Stomach (tissue), 9 donors: ENCODE measurements around the gene TMEM176A. TPM values are rescaled to one million over a fixed set of nuclear protein-coding genes. Genes with fewer than 3 reads are reported as not detected.

ENCODE experiments used
- DNase-seq, 2 donors: peaks; one replicate each; pipeline versions ENCODE4 v3.0.0 to v3.0.0-alpha.2; 2013 to 2019
- H3K27ac ChIP-seq, 5 donors: fragments of 200-600 bp in 4 of 5; sonication (generic) in 4 of 5; one replicate each; pipeline ENCODE4 v1.5.1; 2013 to 2019; ENCODE audit warnings: mild to moderate bottlenecking in 1 of 5, moderate library complexity in 1 of 5
- H3K27me3 ChIP-seq, 3 donors: fragments of 200-600 bp; sonication (generic); one replicate each; pipeline ENCODE4 v1.5.1; 2017 to 2019; ENCODE audit warnings: mixed run types in 1 of 3
- H3K36me3 ChIP-seq, 4 donors: fragments of 200-600 bp; sonication (generic); 1 replicate in 3 of 4; 2 replicates in 1 of 4; pipeline ENCODE4 v1.5.1; 2016 to 2019
- H3K4me1 ChIP-seq, 4 donors: fragments of 200-600 bp; sonication (generic); one replicate each; pipeline ENCODE4 v1.5.1; 2016 to 2019
- H3K4me3 ChIP-seq, 4 donors: fragments of 200-600 bp; sonication (generic) in 3 of 4; one replicate each; pipeline ENCODE4 v1.5.1; 2016 to 2019; ENCODE audit warnings: mild to moderate bottlenecking in 1 of 4
- H3K9me3 ChIP-seq, 4 donors: fragments of 200-600 bp; sonication (generic); one replicate each; pipeline ENCODE4 v1.5.1; 2016 to 2019
- EP300 ChIP-seq: sonication (generic); formaldehyde crosslinking; IDR thresholded peaks from one replicate; pipeline ENCODE4 v1.6.1; 2017; ENCODE audit warnings: antibody characterized with exemption
- POLR2A ChIP-seq, 4 donors: fragments of 450-650 bp; IDR thresholded peaks; one replicate each; pipeline ENCODE4 v1.6.1; 2016; ENCODE audit warnings: antibody characterized with exemption in 4 of 4, control low read depth in 2 of 4, mild to moderate bottlenecking in 1 of 4, moderate library complexity in 1 of 4
- POLR2AphosphoS5 ChIP-seq, 3 donors: sonication (generic); formaldehyde crosslinking; IDR thresholded peaks; one replicate each; pipeline ENCODE4 v1.6.1; 2016; ENCODE audit warnings: antibody characterized with exemption in 3 of 3
- WGBS, 5 donors: extraction: QIAGEN DNeasy Blood & Tissue Kit in 3 of 5; methylation state at CpG; one replicate each; pipeline versions ENCODE4 v1.1.5 to v1.1.7; 2013 to 2018; 5-methylcytosine and 5-hydroxymethylcytosine counted together
- intact Hi-C: fragments of 100-400 bp; cut with DNase I; formaldehyde crosslinking; loops from one replicate; pipeline ENCODE4 v1.15.1; 2023; ENCODE audit warnings: low total_unique reads
- polyA plus RNA-seq, 3 donors: library from polyadenylated mRNA; stranded (reverse); fragments of 200-250 nt; gene quantifications; one replicate each; pipeline ENCODE4 v1.2.3, GENCODE V29; 2013
- total RNA-seq, 5 donors: library from RNA; depleted of rRNA; stranded (reverse); fragments of >200 nt; gene quantifications; one replicate each; pipeline versions ENCODE4 v1.1.0 to v1.2.3, GENCODE V29; 2014 to 2016
- TF ChIP-seq, protein P1 (sequence below), 7 experiments: fragments of 450-650 bp in 4 of 7; fragments of 200-600 bp in 3 of 7; sonication (generic) in 3 of 7; IDR thresholded peaks; one replicate each; pipeline ENCODE4 v1.5.1; 2016 to 2019; ENCODE audit warnings: antibody characterized with exemption in 7 of 7, control low read depth in 2 of 7, mild to moderate bottlenecking in 1 of 7
- donor health status: healthy with polysubstance abuse.
- donor health status: Bipolar disorder and iron deficiency.
- donor health status: healthy.

TMEM176A gene
- total and polyA plus RNA-seq, 8 donors: 14.7 to 116 (median 38.9) TPM

DNA sequence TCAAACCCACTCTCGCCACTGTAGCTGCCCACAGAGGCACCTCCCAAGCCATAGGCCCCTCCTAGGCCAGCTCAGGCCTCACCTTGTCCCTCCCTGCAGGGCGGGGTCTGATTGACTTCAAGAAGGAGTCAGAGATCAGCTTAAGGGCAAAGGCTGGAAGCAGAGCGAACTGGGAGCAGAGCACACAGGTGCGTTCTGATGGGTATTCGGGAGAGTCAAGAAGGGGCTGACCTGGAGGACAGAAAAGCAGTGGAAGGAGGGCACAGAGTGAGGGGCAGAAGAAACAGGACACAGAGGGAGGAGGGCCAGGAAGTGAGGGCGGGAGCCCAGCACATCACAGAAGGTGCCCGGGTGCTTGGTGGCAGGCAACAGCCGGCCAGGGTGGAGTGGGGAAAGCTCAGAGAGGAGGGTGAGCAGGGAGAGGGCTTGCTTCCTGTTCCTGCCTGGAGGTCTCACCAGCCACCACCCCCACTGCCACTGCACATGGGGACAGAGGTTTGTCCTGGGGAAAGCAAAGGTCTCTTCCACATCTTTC lies 51.9 kb downstream of the TMEM176A start, which contains the start of gene AOC1:
TSS of gene AOC1 (plus strand) at position 147 of the 535 bp plus-strand sequence. CDS start 3,954 bp downstream, outside the sequence.
- 27 to 49% (median 34%) methylated on average over 8 of the region's 8 CpGs for WGBS, 5 donors
- Histone ChIP-seq H3K9me3 (no peaks in the 10 kb centered on the region), H3K4me1 (no peaks in the 10 kb centered on the region), H3K4me3 (no peak within 1 kb of the TSS), H3K27ac (no peak within 1 kb of the TSS), H3K36me3 (no peaks in the 10 kb centered on the region), H3K27me3 (peaks cover 0 to 38% (median 0%) of the 10 kb centered on the region in 3 donors)
- TF ChIP-seq EP300 (no peak), POLR2AphosphoS5 (IDR thresholded peaks at IDR 0.05) (peak in 1 of 3 donors; percentile 7)
- TF ChIP-seq, protein P1, sequence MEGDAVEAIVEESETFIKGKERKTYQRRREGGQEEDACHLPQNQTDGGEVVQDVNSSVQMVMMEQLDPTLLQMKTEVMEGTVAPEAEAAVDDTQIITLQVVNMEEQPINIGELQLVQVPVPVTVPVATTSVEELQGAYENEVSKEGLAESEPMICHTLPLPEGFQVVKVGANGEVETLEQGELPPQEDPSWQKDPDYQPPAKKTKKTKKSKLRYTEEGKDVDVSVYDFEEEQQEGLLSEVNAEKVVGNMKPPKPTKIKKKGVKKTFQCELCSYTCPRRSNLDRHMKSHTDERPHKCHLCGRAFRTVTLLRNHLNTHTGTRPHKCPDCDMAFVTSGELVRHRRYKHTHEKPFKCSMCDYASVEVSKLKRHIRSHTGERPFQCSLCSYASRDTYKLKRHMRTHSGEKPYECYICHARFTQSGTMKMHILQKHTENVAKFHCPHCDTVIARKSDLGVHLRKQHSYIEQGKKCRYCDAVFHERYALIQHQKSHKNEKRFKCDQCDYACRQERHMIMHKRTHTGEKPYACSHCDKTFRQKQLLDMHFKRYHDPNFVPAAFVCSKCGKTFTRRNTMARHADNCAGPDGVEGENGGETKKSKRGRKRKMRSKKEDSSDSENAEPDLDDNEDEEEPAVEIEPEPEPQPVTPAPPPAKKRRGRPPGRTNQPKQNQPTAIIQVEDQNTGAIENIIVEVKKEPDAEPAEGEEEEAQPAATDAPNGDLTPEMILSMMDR (IDR thresholded peaks at IDR 0.05): no peak
- DNase-seq: peak; percentile 41 to 75
- intact Hi-C loops: no loop called here

DNA sequence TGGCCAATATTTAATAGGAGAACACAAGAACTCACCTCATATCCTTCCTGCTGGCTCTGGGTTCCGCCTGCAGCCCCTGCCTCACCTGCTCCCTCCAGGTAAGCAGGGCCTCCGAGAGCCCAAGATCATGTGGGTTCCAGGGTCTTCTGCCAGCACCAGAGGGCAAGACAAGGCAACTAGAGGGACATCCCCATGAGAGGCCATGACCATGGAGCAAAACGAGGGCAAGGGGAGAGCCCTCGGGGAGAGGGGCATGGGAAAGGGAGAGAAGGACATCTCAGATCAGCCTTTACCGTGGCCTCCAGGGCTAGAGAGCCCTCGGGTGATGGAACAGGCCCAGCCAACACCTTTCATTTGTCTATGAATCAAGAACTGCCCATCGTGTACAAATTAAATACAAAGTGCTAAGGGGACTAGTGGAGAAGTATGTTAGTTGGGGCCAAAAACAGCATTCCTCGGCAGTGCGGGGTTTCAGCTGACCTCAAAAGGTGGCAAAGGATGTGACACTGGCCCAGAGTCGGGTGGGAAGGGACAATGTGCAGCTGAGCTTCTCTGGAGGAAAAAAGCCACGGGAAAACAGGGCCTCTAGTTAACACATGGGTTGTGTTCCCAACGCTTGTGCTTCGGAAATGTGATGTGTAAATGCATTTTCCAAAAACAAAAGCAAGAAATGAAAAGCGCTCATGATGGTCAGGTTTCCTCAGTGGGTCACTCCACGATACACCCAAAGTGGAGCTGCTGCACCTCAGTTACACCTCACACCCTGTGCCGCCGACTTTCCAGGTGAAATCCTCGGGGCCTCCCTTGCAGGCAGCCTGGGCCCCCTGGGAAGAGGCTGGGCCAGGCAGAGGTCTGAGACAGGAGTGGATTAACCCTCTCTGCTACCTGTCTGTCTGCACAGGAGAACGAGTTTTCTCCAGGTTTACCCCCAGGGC lies 53.8 kb downstream of the TMEM176A start:
- Histone ChIP-seq H3K4me3 (no peak overlapping the region), H3K27me3 (peaks cover 0 to 37% (median 0%) of the 10 kb centered on the region in 3 donors), H3K9me3 (no peaks in the 10 kb centered on the region), H3K27ac (no peak overlapping the region), H3K36me3 (no peaks in the 10 kb centered on the region), H3K4me1 (no peaks in the 10 kb centered on the region)
- intact Hi-C loops: no loop called here
- no peak for TF ChIP-seq POLR2AphosphoS5 (IDR thresholded peaks at IDR 0.05)
- TF ChIP-seq, protein P1 (IDR thresholded peaks at IDR 0.05): no peak
- no peak for TF ChIP-seq EP300
- no peak for TF ChIP-seq POLR2A (IDR thresholded peaks at IDR 0.05)
- 66 to 78% (median 77%) methylated on average over 18 to 19 of the region's 19 CpGs for WGBS, 5 donors
- DNase-seq: no peak

Other genes starting within 250 kb of the TMEM176A start
- gene GIMAP4, start 233.4 kb upstream of the TMEM176A start, total RNA-seq: 10 to 100 TPM in 3 of 5 donors, under 1 TPM in 1, not detected in 1; 0.89 to 79.9 (median 19.7) TPM
- gene GIMAP4, start 233.4 kb upstream of the TMEM176A start, polyA plus RNA-seq: 10 to 100 TPM; 11.2 to 16.6 (median 12.2) TPM
- 10 to 100 TPM in 2 of 5 donors, 1 to 10 TPM in 2, under 1 TPM in 1; 0.89 to 18.4 (median 5.8) TPM for gene GIMAP6, start 168.4 kb upstream of the TMEM176A start, total RNA-seq
- gene GIMAP6, start 168.4 kb upstream of the TMEM176A start, polyA plus RNA-seq: 10 to 100 TPM in 1 of 3 donors, 1 to 10 TPM in 2; 5.6 to 10.2 (median 6.2) TPM
- gene GIMAP2, start 115.1 kb upstream of the TMEM176A start, total RNA-seq: 1 to 10 TPM in 3 of 5 donors, under 1 TPM in 1, not detected in 1; 0.58 to 8.3 (median 3.6) TPM
- gene GIMAP2, start 115.1 kb upstream of the TMEM176A start, polyA plus RNA-seq: 1 to 10 TPM; 2.6 to 5.3 (median 4.4) TPM
- 1 to 10 TPM in 3 of 5 donors, under 1 TPM in 1, not detected in 1; 0.45 to 5.8 (median 4.7) TPM for gene GIMAP1, start 84.2 kb upstream of the TMEM176A start, total RNA-seq
- gene GIMAP1, start 84.2 kb upstream of the TMEM176A start, polyA plus RNA-seq: 1 to 10 TPM; 2.3 to 2.7 (median 2.4) TPM
- 10 to 100 TPM in 4 of 5 donors, 1 to 10 TPM in 1; 7.0 to 25.2 (median 20.9) TPM for gene GIMAP5, start 63.4 kb upstream of the TMEM176A start, total RNA-seq
- gene GIMAP5, start 63.4 kb upstream of the TMEM176A start, polyA plus RNA-seq: 10 to 100 TPM; 10.0 to 16.3 (median 14.0) TPM
- gene TMEM176B, start 405 bp upstream of the TMEM176A start, total RNA-seq: 100 to 1,000 TPM in 1 of 5 donors, 10 to 100 TPM in 4; 59.3 to 108 (median 87.6) TPM
- gene TMEM176B, start 405 bp upstream of the TMEM176A start, polyA plus RNA-seq: 100 to 1,000 TPM in 1 of 3 donors, 10 to 100 TPM in 2; 29.4 to 157 (median 90.1) TPM
- gene AOC1, start 51.7 kb downstream of the TMEM176A start, total RNA-seq: 100 to 1,000 TPM in 1 of 5 donors, 1 to 10 TPM in 1, under 1 TPM in 1, not detected in 2; 0.72 to 105 (median 4.6) TPM
- gene AOC1, start 51.7 kb downstream of the TMEM176A start, polyA plus RNA-seq: 1 to 10 TPM in 1 of 3 donors, under 1 TPM in 2; 0.31 to 1.3 (median 0.46) TPM
- 10 to 100 TPM in 2 of 5 donors, 1 to 10 TPM in 3; 4.5 to 77.7 (median 8.8) TPM for gene KCNH2, start 177.6 kb downstream of the TMEM176A start, total RNA-seq
- 10 to 100 TPM in 1 of 3 donors, 1 to 10 TPM in 2; 4.0 to 13.4 (median 4.2) TPM for gene KCNH2, start 177.6 kb downstream of the TMEM176A start, polyA plus RNA-seq
- gene NOS3, start 190.2 kb downstream of the TMEM176A start, total RNA-seq: 10 to 100 TPM in 3 of 5 donors, 1 to 10 TPM in 2; 6.2 to 45.1 (median 27.7) TPM
- 1 to 10 TPM; 2.5 to 5.3 (median 4.4) TPM for gene NOS3, start 190.2 kb downstream of the TMEM176A start, polyA plus RNA-seq
- gene ATG9B, start 223.7 kb downstream of the TMEM176A start, total RNA-seq: 10 to 100 TPM in 1 of 5 donors, under 1 TPM in 1, not detected in 3; 0.55 to 33.0 TPM
- gene ATG9B, start 223.7 kb downstream of the TMEM176A start, polyA plus RNA-seq: 10 to 100 TPM in 1 of 3 donors, under 1 TPM in 1, not detected in 1; 0.31 to 17.1 TPM
- 10 to 100 TPM; 14.1 to 57.2 (median 33.9) TPM for gene ABCB8, start 227.7 kb downstream of the TMEM176A start, total RNA-seq
- gene ABCB8, start 227.7 kb downstream of the TMEM176A start, polyA plus RNA-seq: 10 to 100 TPM in 1 of 3 donors, 1 to 10 TPM in 2; 9.5 to 19.1 (median 10.0) TPM
- 10 to 100 TPM in 2 of 5 donors, under 1 TPM in 3; 0.29 to 25.9 (median 0.43) TPM for gene ASIC3, start 247.8 kb downstream of the TMEM176A start, total RNA-seq
- gene ASIC3, start 247.8 kb downstream of the TMEM176A start, polyA plus RNA-seq: 1 to 10 TPM; 2.7 to 4.7 (median 3.7) TPM